ENCODE measurements around the gene RDH8. TPM values are rescaled to one million over a fixed set of nuclear protein-coding genes. Genes with fewer than 3 reads are reported as not detected.

Gene RDH8
- total RNA-seq, 1 donor from 2014 or later: not detected

DNA sequence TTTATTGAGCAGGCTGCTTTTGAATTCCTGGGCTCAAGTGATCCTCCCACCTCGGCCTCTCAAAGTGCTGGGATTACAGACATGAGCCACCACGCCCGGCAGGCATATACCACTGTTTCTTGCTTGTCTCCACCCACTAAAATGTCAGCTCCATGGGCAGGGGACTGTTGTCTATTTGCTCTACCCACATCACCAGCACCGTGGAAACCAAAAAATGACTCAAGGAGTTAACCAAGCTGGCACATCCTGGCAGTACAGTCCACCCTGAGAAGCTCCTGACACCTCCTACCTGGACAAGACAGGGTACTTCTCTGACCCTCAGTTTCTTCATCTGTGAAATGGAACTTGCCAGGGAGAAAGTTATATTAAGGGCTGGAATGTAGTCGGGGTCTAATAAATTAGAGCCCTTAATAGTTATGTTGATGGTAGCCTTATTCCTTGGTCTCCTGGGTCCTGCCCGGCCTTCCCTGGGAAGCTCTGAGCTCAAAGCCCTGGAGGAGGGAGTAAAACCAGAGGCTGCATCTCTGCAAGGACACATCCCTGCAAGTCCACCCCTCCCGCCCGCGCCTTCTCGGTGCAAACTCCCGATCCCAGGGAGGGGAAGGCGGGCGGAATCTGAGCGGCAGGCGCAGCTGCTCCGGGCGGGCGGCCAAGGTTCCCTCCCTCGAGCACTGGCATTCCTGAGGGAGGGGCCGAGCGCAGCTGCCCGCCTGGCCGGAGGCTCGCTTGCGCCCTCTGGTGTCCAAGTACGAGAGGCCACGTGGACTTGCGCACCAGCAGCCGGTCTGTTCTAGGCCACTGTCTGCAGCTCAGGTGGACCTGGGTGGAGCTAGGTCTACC lies 14.1 kb downstream of the RDH8 start:
- no peaks in the 10 kb centered on the region for H3K27me3 ChIP-seq (ENCODE audit: control insufficient read depth, insufficient read depth, low read length)
- no peak overlapping the region for H3K4me3 ChIP-seq (ENCODE audit: low read depth, low read length)
- peak; percentile 57 for DNase-seq (ENCODE audit: low read depth)
- TF ChIP-seq, protein P1, sequence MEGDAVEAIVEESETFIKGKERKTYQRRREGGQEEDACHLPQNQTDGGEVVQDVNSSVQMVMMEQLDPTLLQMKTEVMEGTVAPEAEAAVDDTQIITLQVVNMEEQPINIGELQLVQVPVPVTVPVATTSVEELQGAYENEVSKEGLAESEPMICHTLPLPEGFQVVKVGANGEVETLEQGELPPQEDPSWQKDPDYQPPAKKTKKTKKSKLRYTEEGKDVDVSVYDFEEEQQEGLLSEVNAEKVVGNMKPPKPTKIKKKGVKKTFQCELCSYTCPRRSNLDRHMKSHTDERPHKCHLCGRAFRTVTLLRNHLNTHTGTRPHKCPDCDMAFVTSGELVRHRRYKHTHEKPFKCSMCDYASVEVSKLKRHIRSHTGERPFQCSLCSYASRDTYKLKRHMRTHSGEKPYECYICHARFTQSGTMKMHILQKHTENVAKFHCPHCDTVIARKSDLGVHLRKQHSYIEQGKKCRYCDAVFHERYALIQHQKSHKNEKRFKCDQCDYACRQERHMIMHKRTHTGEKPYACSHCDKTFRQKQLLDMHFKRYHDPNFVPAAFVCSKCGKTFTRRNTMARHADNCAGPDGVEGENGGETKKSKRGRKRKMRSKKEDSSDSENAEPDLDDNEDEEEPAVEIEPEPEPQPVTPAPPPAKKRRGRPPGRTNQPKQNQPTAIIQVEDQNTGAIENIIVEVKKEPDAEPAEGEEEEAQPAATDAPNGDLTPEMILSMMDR (IDR thresholded peaks at IDR 0.05; ENCODE audit: insufficient read depth, low read length, poor library complexity, severe bottlenecking): peak; percentile 86
- H3K36me3 ChIP-seq (ENCODE audit: control insufficient read depth, insufficient read depth, low read length): no peaks in the 10 kb centered on the region

GRCh38 chr19:10033614-10034013 lies 20.3 kb downstream of the RDH8 start:
- Histone ChIP-seq H3K36me3 (ENCODE audit: control insufficient read depth, insufficient read depth, low read length) (no peaks in the 10 kb centered on the region), H3K4me3 (ENCODE audit: low read depth, low read length) (no peak overlapping the region), H3K27me3 (ENCODE audit: control insufficient read depth, insufficient read depth, low read length) (peaks cover 5% of the 10 kb centered on the region)
- TF ChIP-seq, protein P1 (IDR thresholded peaks at IDR 0.05; ENCODE audit: insufficient read depth, low read length, poor library complexity, severe bottlenecking): no peak
- DNase-seq (ENCODE audit: low read depth): no peak

DNA sequence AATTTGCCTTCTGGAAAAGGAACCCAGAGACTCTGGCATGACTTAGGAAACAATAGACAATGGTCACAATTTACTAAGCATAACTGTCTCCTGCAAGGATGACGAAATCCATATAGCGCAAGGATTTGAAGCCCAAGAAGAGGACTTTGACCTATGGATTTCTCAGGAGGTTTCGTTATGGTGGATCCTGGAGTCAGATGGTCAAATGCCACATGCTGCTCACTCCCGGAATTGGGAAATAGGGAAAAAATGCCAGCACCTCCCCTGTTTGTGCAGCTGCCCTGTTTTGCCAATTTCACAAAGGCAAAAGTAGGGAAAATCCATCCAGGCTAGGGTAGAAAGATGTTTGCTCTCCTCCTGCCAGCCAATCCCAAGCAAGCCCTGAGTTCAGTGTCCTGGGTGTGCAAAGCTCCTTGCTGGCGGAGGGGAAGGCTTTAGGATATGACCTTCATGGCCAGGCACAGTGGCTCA lies 23.4 kb downstream of the RDH8 start:
- Histone ChIP-seq H3K4me3 (ENCODE audit: low read depth, low read length) (no peak overlapping the region), H3K27me3 (ENCODE audit: control insufficient read depth, insufficient read depth, low read length) (peaks cover 5% of the 10 kb centered on the region), H3K36me3 (ENCODE audit: control insufficient read depth, insufficient read depth, low read length) (no peaks in the 10 kb centered on the region)
- TF ChIP-seq, protein P1 (IDR thresholded peaks at IDR 0.05; ENCODE audit: insufficient read depth, low read length, poor library complexity, severe bottlenecking): no peak
- DNase-seq (ENCODE audit: low read depth): no peak

DNA sequence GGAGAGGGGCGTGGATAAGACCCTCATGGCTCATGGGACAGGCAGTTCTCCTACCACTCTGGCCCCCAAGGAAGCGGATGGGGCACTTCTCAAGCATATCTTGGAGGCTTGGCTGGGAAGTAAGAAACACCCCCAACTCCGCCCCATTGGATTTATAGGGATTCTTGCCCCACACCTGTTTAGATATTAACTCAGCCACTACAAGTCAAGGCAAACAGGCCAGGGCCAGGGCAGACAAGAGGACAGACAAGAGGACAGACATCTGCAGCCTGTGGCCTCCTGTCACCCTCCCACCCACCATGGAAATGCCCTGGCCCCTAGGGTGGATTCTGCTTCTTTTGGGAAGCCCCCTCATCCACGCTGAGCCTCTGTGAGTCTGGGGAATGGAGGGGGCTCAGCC lies 24.1 kb downstream of the RDH8 start:
- no peak for DNase-seq (ENCODE audit: low read depth)
- TF ChIP-seq, protein P1 (IDR thresholded peaks at IDR 0.05; ENCODE audit: insufficient read depth, low read length, poor library complexity, severe bottlenecking): no peak
- H3K4me3 ChIP-seq (ENCODE audit: low read depth, low read length): no peak overlapping the region
- H3K27me3 ChIP-seq (ENCODE audit: control insufficient read depth, insufficient read depth, low read length): peaks cover 5% of the 10 kb centered on the region
- H3K36me3 ChIP-seq (ENCODE audit: control insufficient read depth, insufficient read depth, low read length): no peaks in the 10 kb centered on the region

GRCh38 chr19:10037809-10038208 lies 24.5 kb downstream of the RDH8 start:
- TF ChIP-seq, protein P1 (IDR thresholded peaks at IDR 0.05; ENCODE audit: insufficient read depth, low read length, poor library complexity, severe bottlenecking): no peak

More at GRCh38 chr19:10037809-10038208, 24.5 kb downstream of the RDH8 start:
- Histone ChIP-seq H3K27me3 (ENCODE audit: control insufficient read depth, insufficient read depth, low read length) (peaks cover 5% of the 10 kb centered on the region), H3K36me3 (ENCODE audit: control insufficient read depth, insufficient read depth, low read length) (no peaks in the 10 kb centered on the region), H3K4me3 (ENCODE audit: low read depth, low read length) (no peak overlapping the region)
- DNase-seq (ENCODE audit: low read depth): no peak
